ENCODE measurements around the gene CFAP161.

Gene CFAP161

GRCh38 chr15:81105545-81105944 is 28.5 kb upstream of the CFAP161 start:
- no peak for DNase-seq (ENCODE audit: low read depth)
- no peak for TF ChIP-seq CTCF (IDR thresholded peaks at IDR 0.05; ENCODE audit: low read length, missing control alignments)

DNA sequence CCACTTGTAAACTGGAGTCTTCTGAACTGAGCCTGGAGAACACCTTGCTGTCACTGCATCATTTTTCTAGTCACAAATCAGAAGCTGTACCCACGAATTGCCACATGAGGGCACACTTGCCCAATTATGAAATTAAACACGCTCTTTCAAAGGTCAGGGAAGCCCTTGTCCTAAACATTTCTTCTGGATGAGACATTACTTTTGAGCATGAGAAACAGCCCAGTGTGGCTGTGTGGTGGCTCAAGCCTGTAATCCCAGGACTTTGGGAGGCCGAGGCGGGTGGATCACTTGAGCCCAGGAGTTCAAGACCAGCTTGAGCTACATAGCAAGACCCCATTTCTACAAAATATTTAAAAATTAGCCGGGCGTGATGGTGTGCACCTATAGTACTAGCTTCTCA is 27.5 kb upstream of the CFAP161 start:
- H3K4me3 ChIP-seq (replicated peaks; ENCODE audit: low read depth, low read length) = no peak overlapping the region
- DNase-seq (ENCODE audit: low read depth) = peak; percentile 86
- TF ChIP-seq CTCF (IDR thresholded peaks at IDR 0.05; ENCODE audit: low read length, missing control alignments) = peak; percentile 79

More at GRCh38 chr15:81105545-81105944, 28.5 kb upstream of the CFAP161 start:
- H3K4me3 ChIP-seq (replicated peaks; ENCODE audit: low read depth, low read length) = no peak overlapping the region

DNA sequence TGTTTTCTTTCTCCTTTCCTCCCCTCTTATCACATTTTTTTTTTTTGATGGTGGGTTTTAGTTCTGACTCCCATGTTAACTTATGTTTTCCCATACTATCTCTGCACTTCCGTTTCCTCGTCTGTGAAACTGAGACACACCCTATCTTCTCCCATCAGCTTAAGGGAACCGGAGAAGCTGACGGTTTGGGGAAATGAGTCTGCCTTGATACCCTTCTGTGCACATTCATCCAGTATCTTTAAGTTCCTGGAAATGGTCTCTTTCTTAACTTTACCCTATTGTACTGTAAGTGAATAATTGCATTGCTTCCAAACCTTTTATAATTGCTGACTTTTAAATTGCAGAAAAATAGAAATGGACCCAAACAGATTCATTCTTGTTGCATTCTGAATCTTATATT is 26.2 kb upstream of the CFAP161 start:
- DNase-seq (ENCODE audit: low read depth) = no peak
- TF ChIP-seq CTCF (IDR thresholded peaks at IDR 0.05; ENCODE audit: low read length, missing control alignments) = no peak
- H3K4me3 ChIP-seq (replicated peaks; ENCODE audit: low read depth, low read length) = no peak overlapping the region

- no peak overlapping the region for H3K4me3 ChIP-seq (replicated peaks; ENCODE audit: low read depth, low read length)
- peak; percentile 49 for TF ChIP-seq CTCF (IDR thresholded peaks at IDR 0.05; ENCODE audit: low read length, missing control alignments)
- DNase-seq (ENCODE audit: low read depth) = no peak
Measured at GRCh38 chr15:81108427-81108826, 25.6 kb upstream of the CFAP161 start.

DNA sequence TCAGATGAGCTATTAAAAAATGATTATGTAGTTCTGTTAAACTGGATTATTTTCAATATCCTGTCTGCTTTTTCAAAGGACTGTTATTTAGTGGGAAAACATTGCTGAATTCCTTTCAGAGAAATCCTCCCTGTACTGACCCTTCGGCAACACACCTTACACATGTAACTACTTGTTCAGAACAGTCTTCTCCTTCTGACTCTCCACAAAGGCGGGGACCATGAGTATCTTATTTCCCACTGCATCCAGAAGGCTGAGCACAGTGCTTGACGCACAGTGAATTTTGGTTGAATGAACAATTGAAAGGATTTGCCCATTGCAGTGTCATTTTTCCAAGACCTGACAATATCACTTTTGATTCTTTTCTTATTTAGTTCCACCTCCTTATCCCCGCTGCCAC is 23.1 kb upstream of the CFAP161 start:
- no peak for TF ChIP-seq CTCF (IDR thresholded peaks at IDR 0.05; ENCODE audit: low read length, missing control alignments)
- H3K4me3 ChIP-seq (replicated peaks; ENCODE audit: low read depth, low read length) = no peak overlapping the region

DNA sequence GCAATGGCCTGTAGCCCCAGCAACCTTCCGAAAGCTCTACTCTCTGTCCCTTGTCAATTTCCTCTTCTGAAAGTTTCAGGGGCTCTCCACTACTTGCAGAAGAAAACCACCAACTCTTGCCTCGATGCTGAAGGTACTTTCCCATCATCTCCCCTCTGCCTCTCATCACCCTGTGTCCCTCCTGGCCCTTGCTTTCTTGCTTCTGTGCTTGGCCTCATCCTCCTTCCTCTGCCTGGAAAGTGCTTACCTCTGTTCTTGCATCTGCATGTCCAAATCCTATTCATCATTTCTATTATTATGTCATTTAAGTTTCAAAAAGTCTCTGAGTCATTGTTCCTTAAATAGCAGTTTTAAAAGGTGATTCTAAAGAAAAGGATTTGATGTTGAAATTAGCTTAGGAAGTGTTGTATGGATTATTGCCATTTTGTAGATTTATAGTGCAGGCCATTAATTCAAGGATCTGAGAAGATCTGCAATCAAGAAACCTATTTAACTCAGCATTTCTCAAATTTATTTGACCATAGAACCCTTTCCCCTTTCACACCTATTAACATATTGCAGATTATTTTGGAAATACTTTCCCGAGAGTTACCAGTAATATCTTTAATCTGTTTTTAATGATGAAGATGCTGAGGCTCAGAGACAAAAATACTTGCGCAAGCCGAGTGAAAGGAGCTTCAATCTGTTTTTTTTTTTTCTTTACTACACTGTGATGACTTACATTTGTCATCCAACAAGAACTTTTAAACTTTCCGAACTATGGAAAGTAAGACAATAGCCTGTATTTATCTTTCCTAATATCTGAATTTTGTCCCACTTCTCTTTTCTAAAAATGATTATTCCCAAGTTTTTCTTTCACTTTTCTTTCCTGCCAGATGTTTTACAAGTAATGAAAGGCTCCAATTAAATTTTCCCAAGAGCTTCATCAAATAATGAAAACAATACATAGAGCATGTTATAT is 22.3 kb upstream of the CFAP161 start:
- no peak overlapping the region for H3K4me3 ChIP-seq (replicated peaks; ENCODE audit: low read depth, low read length)
- no peak for DNase-seq (ENCODE audit: low read depth)
- no peak for TF ChIP-seq CTCF (IDR thresholded peaks at IDR 0.05; ENCODE audit: low read length, missing control alignments)

More for the DNA sequence above, 23.1 kb upstream of the CFAP161 start:
- no peak for DNase-seq (ENCODE audit: low read depth)
